Retinal pigment epithelial cell (primary cell): ENCODE data around the gene SLC12A4.

ENCODE experiments used
- DNase-seq: peaks from one replicate; pipeline ENCODE4 v3.0.0-alpha.2; 2010; ENCODE audit warnings: low read depth
- H3K4me3 ChIP-seq: 2 replicates; pipeline ENCODE4 v1.5.1; 2011; ENCODE audit warnings: mild to moderate bottlenecking, low read length, control low read depth, moderate library complexity
- TF ChIP-seq, protein P1 (sequence below): conservative IDR thresholded peaks from 2 replicates; pipeline ENCODE4 v1.5.1; 2011; ENCODE audit warnings: low read depth, low read length, control low read depth, inconsistent platforms

The SLC12A4 gene

GRCh38 chr16:67986949-67987348 lies 18.5 kb upstream of the SLC12A4 start:
- H3K4me3 ChIP-seq, result no peak overlapping the region
- no peak for DNase-seq
- TF ChIP-seq, protein P1, sequence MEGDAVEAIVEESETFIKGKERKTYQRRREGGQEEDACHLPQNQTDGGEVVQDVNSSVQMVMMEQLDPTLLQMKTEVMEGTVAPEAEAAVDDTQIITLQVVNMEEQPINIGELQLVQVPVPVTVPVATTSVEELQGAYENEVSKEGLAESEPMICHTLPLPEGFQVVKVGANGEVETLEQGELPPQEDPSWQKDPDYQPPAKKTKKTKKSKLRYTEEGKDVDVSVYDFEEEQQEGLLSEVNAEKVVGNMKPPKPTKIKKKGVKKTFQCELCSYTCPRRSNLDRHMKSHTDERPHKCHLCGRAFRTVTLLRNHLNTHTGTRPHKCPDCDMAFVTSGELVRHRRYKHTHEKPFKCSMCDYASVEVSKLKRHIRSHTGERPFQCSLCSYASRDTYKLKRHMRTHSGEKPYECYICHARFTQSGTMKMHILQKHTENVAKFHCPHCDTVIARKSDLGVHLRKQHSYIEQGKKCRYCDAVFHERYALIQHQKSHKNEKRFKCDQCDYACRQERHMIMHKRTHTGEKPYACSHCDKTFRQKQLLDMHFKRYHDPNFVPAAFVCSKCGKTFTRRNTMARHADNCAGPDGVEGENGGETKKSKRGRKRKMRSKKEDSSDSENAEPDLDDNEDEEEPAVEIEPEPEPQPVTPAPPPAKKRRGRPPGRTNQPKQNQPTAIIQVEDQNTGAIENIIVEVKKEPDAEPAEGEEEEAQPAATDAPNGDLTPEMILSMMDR, result no peak

GRCh38 chr16:67982011-67982696 lies 13.7 kb upstream of the SLC12A4 start:
- TF ChIP-seq, protein P1, result no peak
- no peak for DNase-seq
- H3K4me3 ChIP-seq, result no peak overlapping the region

GRCh38 chr16:67979955-67980678 lies 11.7 kb upstream of the SLC12A4 start, which contains the start of gene DPEP3:
TSS of gene DPEP3 (minus strand) at chr16:67980499. CDS start at chr16:67980380, 119 bp downstream.
- no peak for DNase-seq
- TF ChIP-seq, protein P1, result peak; percentile 42
- H3K4me3 ChIP-seq, result no peak within 1 kb of the TSS

DNA sequence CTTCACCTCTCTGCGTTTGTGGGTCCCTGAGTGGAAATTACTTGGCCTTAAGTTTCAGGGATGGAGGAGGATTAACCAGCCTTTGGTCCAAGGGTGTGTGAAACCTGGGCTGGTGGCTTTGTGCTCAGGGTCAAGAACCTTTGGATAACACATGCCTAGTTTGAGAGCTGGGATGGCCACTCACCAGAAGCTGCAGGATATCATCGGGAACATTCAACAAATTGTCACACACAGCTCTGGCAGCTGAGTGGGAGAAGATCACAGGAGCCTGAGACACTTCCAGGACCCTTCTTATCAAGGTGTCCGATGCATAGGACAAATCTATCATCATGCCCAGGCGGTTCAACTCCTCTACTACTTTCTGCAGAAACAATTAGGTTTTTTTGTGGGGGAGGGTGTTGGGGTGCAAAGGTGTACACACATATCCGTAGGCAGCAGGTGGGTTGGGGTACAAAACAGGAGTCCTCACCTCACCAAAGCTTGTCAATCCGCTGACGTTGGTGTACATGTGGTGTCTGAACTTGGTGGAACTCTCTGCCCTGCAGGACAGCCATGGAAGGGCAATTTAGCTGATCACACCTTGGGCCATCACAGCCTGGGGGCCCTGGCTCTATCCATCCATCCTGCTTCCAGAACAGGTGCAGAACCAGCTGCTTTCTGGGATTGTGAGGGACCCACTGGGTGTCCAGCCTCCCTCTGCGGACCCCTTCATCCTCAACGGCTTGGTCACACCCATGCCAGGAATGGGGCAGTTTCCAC lies 9.2 kb upstream of the SLC12A4 start:
- no peak overlapping the region for H3K4me3 ChIP-seq
- TF ChIP-seq, protein P1, result no peak
- no peak for DNase-seq

GRCh38 chr16:67977005-67977404 lies 8.6 kb upstream of the SLC12A4 start:
- TF ChIP-seq, protein P1, result no peak
- DNase-seq, result no peak

DNA sequence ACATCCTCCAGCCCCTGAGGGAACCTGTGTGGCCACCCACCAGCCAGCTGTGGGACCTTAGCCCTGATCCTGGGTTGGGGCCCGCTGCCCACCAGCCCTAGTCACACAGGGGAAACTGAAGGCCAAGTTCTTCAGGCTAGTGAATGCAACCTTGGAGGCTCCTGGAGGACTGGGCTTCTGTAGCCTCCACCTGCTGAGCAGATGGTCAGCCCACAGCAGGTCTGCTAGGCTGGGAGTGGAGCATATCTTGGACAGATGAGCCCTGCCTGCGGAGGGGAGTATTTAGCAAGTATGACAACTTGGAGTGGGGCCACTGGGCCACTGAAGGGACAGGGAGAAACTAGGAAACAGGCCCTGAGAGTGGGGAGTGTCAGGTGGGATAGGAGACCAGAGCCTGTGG lies 7.8 kb upstream of the SLC12A4 start:
- no peak for DNase-seq
- no peak overlapping the region for H3K4me3 ChIP-seq
- TF ChIP-seq, protein P1, result no peak

More at GRCh38 chr16:67977005-67977404, 8.6 kb upstream of the SLC12A4 start:
- H3K4me3 ChIP-seq, result no peak overlapping the region
